NCI-H345 (cell line): ENCODE measurements around the gene ERCC5.

ENCODE experiments used
- DNase-seq: peaks from one replicate; lab custom pipeline; 2025; lab: John Stamatoyannopoulos, UW

The ERCC5 gene

GRCh38 chr13:102881819-102882686 lies 36.2 kb downstream of the ERCC5 start:
- no peak for DNase-seq

GRCh38 chr13:102892503-102892902 lies 46.7 kb downstream of the ERCC5 start:
- no peak for DNase-seq

GRCh38 chr13:102897371-102898138 lies 51.7 kb downstream of the ERCC5 start:
- no peak for DNase-seq

GRCh38 chr13:102900193-102900608 lies 54.4 kb downstream of the ERCC5 start:
- DNase-seq: no peak

- no peak for DNase-seq
Observed at GRCh38 chr13:102901056-102901455, 55.2 kb downstream of the ERCC5 start.

- no peak for DNase-seq
Observed at GRCh38 chr13:102901615-102902305, 55.9 kb downstream of the ERCC5 start.

GRCh38 chr13:102902789-102903347 lies 57.0 kb downstream of the ERCC5 start:
- DNase-seq: no peak

GRCh38 chr13:102903659-102904407 lies 58.0 kb downstream of the ERCC5 start:
- no peak for DNase-seq

- no peak for DNase-seq
Observed at GRCh38 chr13:102904408-102904862, 58.6 kb downstream of the ERCC5 start.

- DNase-seq: peak; percentile 16
Observed at GRCh38 chr13:102905905-102906771, 60.3 kb downstream of the ERCC5 start.

GRCh38 chr13:102907016-102907756 lies 61.4 kb downstream of the ERCC5 start:
- DNase-seq: no peak

- DNase-seq: no peak
Observed at GRCh38 chr13:102907886-102908515, 62.2 kb downstream of the ERCC5 start.

- no peak for DNase-seq
Observed at GRCh38 chr13:102909971-102910370, 64.1 kb downstream of the ERCC5 start.

GRCh38 chr13:102911336-102911735 lies 65.5 kb downstream of the ERCC5 start:
- DNase-seq: no peak

- DNase-seq: no peak
Observed at GRCh38 chr13:102912599-102912998, 66.8 kb downstream of the ERCC5 start.

GRCh38 chr13:102913914-102914313 lies 68.1 kb downstream of the ERCC5 start:
- no peak for DNase-seq

GRCh38 chr13:102914339-102914930 lies 68.6 kb downstream of the ERCC5 start:
- DNase-seq: no peak

- no peak for DNase-seq
Observed at GRCh38 chr13:102915393-102915930, 69.6 kb downstream of the ERCC5 start.
